B cell (primary cell): Measurements from ENCODE around the gene TPI1. TPM values are rescaled to one million over a fixed set of nuclear protein-coding genes. Genes with fewer than 3 reads are reported as not detected.
A peak's percentile ranks its signal among the peaks of the same experiment; 100 is the strongest.

Experiments used
- ATAC-seq: fragments of 200-7000 bp; cut with Tn5 transposase; one replicate; pipeline ENCODE4 v1.10.0; 2021; ENCODE audit warnings: low read depth, mild to moderate bottlenecking, moderate number of reproducible peaks, moderate library complexity
- CTCF ChIA-PET: fragments of 350-600 bp; sonication (Branson Sonifier 250); formaldehyde crosslinking; loops from one replicate; lab custom pipeline; 2021; ENCODE audit warnings: antibody characterized with exemption, inconsistent platforms; lab: Charles Lee
- POLR2A ChIA-PET: fragments of 350-600 bp; sonication (Branson Sonifier 250); formaldehyde crosslinking; loops from one replicate; lab custom pipeline; 2021; ENCODE audit warnings: antibody characterized with exemption; lab: Charles Lee
- DNase-seq: peaks from one replicate; pipeline ENCODE4 v3.0.0; 2013
- H2AFZ ChIP-seq: 2 replicates; pipeline ENCODE4 v1.6.1; 2012; ENCODE audit warnings: mild to moderate bottlenecking, low read depth, low read length; ENCODE audit not compliant: insufficient read depth, poor library complexity, severe bottlenecking
- H3K27ac ChIP-seq, 2 donors: 1 replicate in 1 of 2; 2 replicates in 1 of 2; pipeline ENCODE4 v1.5.1; 2012 to 2013; ENCODE audit warnings: low read length in 2 of 2, mild to moderate bottlenecking in 2 of 2, moderate library complexity in 1 of 2
- H3K27me3 ChIP-seq, 4 experiments: fragments of 200-600 bp in 1 of 4; sonication (generic) in 1 of 4; replicated peaks in 1 of 4; 1 replicate in 2 of 4; 2 replicates in 2 of 4; pipeline versions ENCODE4 v1.6.1 to v1.7.0; 2013 to 2016; ENCODE audit warnings: low read length in 3 of 4, mild to moderate bottlenecking in 2 of 4, mixed read lengths in 1 of 4, moderate library complexity in 1 of 4; ENCODE audit not compliant: insufficient read depth in 4 of 4, control insufficient read depth in 3 of 4; ENCODE audit errors: control extremely low read depth in 1 of 4
- H3K36me3 ChIP-seq, 2 experiments: replicated peaks in 1 of 2; 1 replicate in 1 of 2; 2 replicates in 1 of 2; pipeline versions ENCODE4 v1.6.1 to v1.7.1; 2013; ENCODE audit warnings: low read length in 1 of 2; ENCODE audit not compliant: insufficient read depth in 2 of 2, control insufficient read depth in 1 of 2; ENCODE audit errors: control extremely low read depth in 1 of 2, extremely low read depth in 1 of 2
- H3K4me1 ChIP-seq, 2 donors: fragments of 200-600 bp in 1 of 2; sonication (generic) in 1 of 2; 1 replicate in 1 of 2; 2 replicates in 1 of 2; pipeline versions ENCODE4 v1.5.1 to v1.6.1; 2013 to 2017; ENCODE audit warnings: low read length in 2 of 2; ENCODE audit not compliant: control insufficient read depth in 2 of 2, insufficient read depth in 2 of 2
- H3K4me2 ChIP-seq: replicated peaks from 2 replicates; pipeline ENCODE3; 2012; ENCODE audit warnings: mild to moderate bottlenecking, low read depth, low read length; ENCODE audit not compliant: poor library complexity, severe bottlenecking
- H3K4me3 ChIP-seq, 5 experiments: fragments of 200-600 bp in 1 of 5; sonication (generic) in 1 of 5; 1 replicate in 3 of 5; 2 replicates in 2 of 5; pipeline versions ENCODE4 v1.5.1 to v1.7.0; 2011 to 2016; ENCODE audit warnings: low read length in 4 of 5, mild to moderate bottlenecking in 4 of 5, low read depth in 2 of 5, control low read depth in 1 of 5, moderate library complexity in 1 of 5; ENCODE audit not compliant: insufficient read depth in 1 of 5; ENCODE audit errors: control extremely low read depth in 1 of 5, extremely low read depth in 1 of 5
- H3K79me2 ChIP-seq: fragments of 200-600 bp; sonication (generic); one replicate; pipeline ENCODE4 v1.6.0; 2016; ENCODE audit warnings: low read length; ENCODE audit not compliant: control insufficient read depth, insufficient read depth
- H3K9ac ChIP-seq: fragments of 200-600 bp; sonication (generic); 2 replicates; pipeline ENCODE4 v1.6.1; 2017; ENCODE audit warnings: mild to moderate bottlenecking, low read length, moderate library complexity
- H3K9me3 ChIP-seq, 3 donors: one replicate each; pipeline versions ENCODE4 v1.6.1 to v1.7.1; 2013; ENCODE audit warnings: low read length in 2 of 3; ENCODE audit not compliant: control insufficient read depth in 2 of 3, insufficient read depth in 1 of 3; ENCODE audit errors: control extremely low read depth in 1 of 3
- H4K20me1 ChIP-seq: 2 replicates; pipeline ENCODE4 v1.6.0; 2012; ENCODE audit warnings: mild to moderate bottlenecking, low read length; ENCODE audit not compliant: insufficient read depth, control insufficient read depth, poor library complexity, severe bottlenecking
- H3K27ac Mint-ChIP-seq: one replicate; pipeline ENCODE4 v1.8.0; 2021; ENCODE audit warnings: mixed read lengths
- H3K27me3 Mint-ChIP-seq: one replicate; pipeline ENCODE4 v1.8.0; 2021; ENCODE audit warnings: mixed read lengths
- H3K4me1 Mint-ChIP-seq: one replicate; pipeline ENCODE4 v1.8.0; 2021; ENCODE audit warnings: mixed read lengths
- H3K4me3 Mint-ChIP-seq: one replicate; pipeline ENCODE4 v1.8.0; 2021; ENCODE audit warnings: mixed read lengths
- H3K9me3 Mint-ChIP-seq: one replicate; pipeline ENCODE4 v1.8.0; 2022; ENCODE audit warnings: mixed read lengths; ENCODE audit not compliant: insufficient read depth
- CTCF ChIP-seq: fragments of 200-600 bp; IDR thresholded peaks from one replicate; pipeline ENCODE4 v1.8.0; 2022; ENCODE audit warnings: antibody characterized with exemption, mild to moderate bottlenecking
- EZH2 ChIP-seq: IDR thresholded peaks from 2 replicates; pipeline ENCODE4 v1.6.1; 2012; ENCODE audit warnings: borderline replicate concordance, low read depth, mild to moderate bottlenecking, moderate library complexity, low read length; ENCODE audit not compliant: insufficient read depth, poor library complexity, severe bottlenecking
- WGBS: methylation state at CpG from one replicate; pipeline ENCODE4 v1.1.5; 2013; ENCODE audit warnings: missing lambda C conversion rate; ENCODE audit not compliant: insufficient coverage; 5-methylcytosine and 5-hydroxymethylcytosine counted together
- intact Hi-C: fragments of 100-400 bp; cut with micrococcal nuclease; formaldehyde crosslinking; loops from one replicate; pipeline ENCODE4 v1.10.0; 2022
- polyA plus RNA-seq: library from polyadenylated mRNA; depleted of rRNA; stranded (reverse); fragments of >200 nt; gene quantifications from 2 replicates; pipeline ENCODE4 v1.2.3, GENCODE V29; 2012
- total RNA-seq, 2 donors: library from RNA; stranded (reverse); fragments of 120-200 nt in 1 of 2; gene quantifications; 1 replicate in 1 of 2; 2 replicates in 1 of 2; pipeline versions ENCODE4 v1.2.3 to v1.2.4, GENCODE V29; 2013 to 2022

Gene TPI1
- total and polyA plus RNA-seq, 2 donors (not counting 1 experiment from before 2014, with no cell fraction given): 181 to 187 TPM

DNA sequence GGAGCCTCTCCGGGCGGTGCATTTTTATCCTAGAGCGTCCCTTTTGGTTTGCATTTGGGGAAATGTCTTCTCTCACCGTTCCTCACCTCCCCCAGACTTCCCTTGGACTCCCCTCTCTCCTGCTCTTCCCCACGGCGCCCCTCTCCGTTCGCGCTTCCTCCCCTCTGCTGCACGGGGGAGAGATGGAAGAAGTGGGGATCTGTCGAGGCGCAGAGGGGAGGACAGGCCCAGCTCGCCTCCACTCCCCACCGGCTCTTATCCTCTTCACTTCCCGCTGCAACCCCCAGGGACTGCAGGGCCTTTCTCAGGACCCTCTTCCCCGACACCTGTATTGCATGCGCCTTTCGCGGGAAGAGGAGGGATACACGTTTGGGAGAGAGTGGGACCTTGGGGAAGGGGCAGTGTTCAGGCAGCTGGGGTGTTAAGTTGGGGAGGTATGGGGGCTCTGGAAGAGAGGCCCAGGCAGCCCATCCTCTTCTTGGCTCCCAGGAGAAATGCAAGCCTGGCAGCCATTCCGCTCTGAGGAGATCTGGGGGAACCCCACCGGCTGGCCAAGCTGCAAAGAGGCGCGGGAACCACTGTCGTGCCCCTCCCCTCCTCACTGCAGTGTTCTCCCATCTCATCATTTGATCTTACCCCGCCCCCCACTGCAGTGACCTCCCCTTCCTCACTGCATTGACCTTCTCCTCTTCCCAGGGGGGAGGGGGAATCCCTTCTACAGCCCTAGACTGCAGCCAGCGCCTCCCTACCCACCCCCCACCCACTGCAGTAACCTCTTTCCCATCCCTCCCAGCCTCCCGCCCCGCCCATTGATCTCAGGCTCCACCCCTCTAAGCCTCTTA, 47.8 kb downstream of the TPI1 start:
- H4K20me1 ChIP-seq: no peaks in the 10 kb centered on the region
- no peak for ATAC-seq
- Mint-ChIP-seq H3K27me3 (no peaks in the 10 kb centered on the region), H3K4me3 (peak overlapping the region; percentile 89), H3K9me3 (no peaks in the 10 kb centered on the region), H3K27ac (peak overlapping the region; percentile 89), H3K4me1 (peaks cover 25% of the 10 kb centered on the region)
- no peak overlapping the region for H3K27ac ChIP-seq
- TF ChIP-seq CTCF (no peak), EZH2 (no peak)
- peak overlapping the region in 4 of 5 experiments; percentile 38 to 75 (median 58) for H3K4me3 ChIP-seq
- ChIA-PET POLR2A (interaction anchor here (0.5 to 1.8 kb wide), 6 partner anchors 9 to 94 kb away, joined by 3 to 8 read pairs (median 4); partner anchors contain the start of genes C12orf57 and RNU7-1), CTCF (interaction anchor here (0.7 to 1.8 kb wide), 3 partner anchors 23 to 46 kb away, joined by 4 to 7 read pairs (median 4); no protein-coding TSS in a partner anchor)
- H3K4me2 ChIP-seq: peak overlapping the region; percentile 92
- H3K9me3 ChIP-seq: peaks cover 0 to 3% (median 0%) of the 10 kb centered on the region in 3 donors
- no peaks in the 10 kb centered on the region for H3K79me2 ChIP-seq
- peaks cover 0 to 10% (median 1%) of the 10 kb centered on the region in 4 experiments for H3K27me3 ChIP-seq
- WGBS: 26% methylated on average over 11 of the region's 29 CpGs
- intact Hi-C loops: loop anchor here (1.0 kb wide), 1 partner anchor 11 kb away; the partner anchor contains the start of gene LRRC23
- H2AFZ ChIP-seq: peak overlapping the region; percentile 85
- DNase-seq: no peak
- H3K9ac ChIP-seq: peak overlapping the region; percentile 80
- H3K4me1 ChIP-seq: peaks cover 11 to 19% of the 10 kb centered on the region in 2 donors
- H3K36me3 ChIP-seq: peaks cover 0 to 4% of the 10 kb centered on the region in 2 experiments
